WTC11 (cell line): Measurements from ENCODE around the gene KCNK7. TPM values are rescaled to one million over a fixed set of nuclear protein-coding genes. Genes with fewer than 3 reads are reported as not detected.

Experiments used
- ATAC-seq: fragments of 200-7000 bp; cut with Tn5 transposase; 2 replicates; pipeline ENCODE4 v1.10.0; 2021; ENCODE audit warnings: mild to moderate bottlenecking, moderate library complexity
- CTCF ChIA-PET: fragments of 300-600 bp; sonication (Branson Sonifier 250); formaldehyde crosslinking; loops from one replicate; lab custom pipeline; 2021; ENCODE audit warnings: antibody characterized with exemption; lab: Charles Lee
- POLR2A ChIA-PET: fragments of 350-600 bp; sonication (Branson Sonifier 250); formaldehyde crosslinking; loops from one replicate; lab custom pipeline; 2021; ENCODE audit warnings: antibody characterized with exemption; lab: Charles Lee
- DNase-seq: peaks from one replicate; pipeline ENCODE4 v3.0.0; 2021; ENCODE audit warnings: low spot score
- H3K27ac Mint-ChIP-seq: 2 replicates; pipeline ENCODE4 v1.8.0; 2021; ENCODE audit warnings: mixed read lengths
- H3K27me3 Mint-ChIP-seq: 2 replicates; pipeline ENCODE4 v1.8.0; 2021; ENCODE audit warnings: low read depth, mild to moderate bottlenecking, moderate library complexity, mixed read lengths
- H3K36me3 Mint-ChIP-seq: 2 replicates; pipeline ENCODE4 v1.8.0; 2021; ENCODE audit warnings: mixed read lengths
- H3K4me1 Mint-ChIP-seq: 2 replicates; pipeline ENCODE4 v1.8.0; 2022; ENCODE audit warnings: mixed read lengths
- H3K4me3 Mint-ChIP-seq: 2 replicates; pipeline ENCODE4 v1.8.0; 2021; ENCODE audit warnings: mild to moderate bottlenecking, moderate library complexity, mixed read lengths
- H3K9me3 Mint-ChIP-seq: 2 replicates; pipeline ENCODE4 v1.8.0; 2021; ENCODE audit warnings: mixed read lengths
- AR ChIP-seq: fragments of 250-450 bp; sonication (Bioruptor Pico); IDR thresholded peaks from 2 replicates; pipeline ENCODE4 v1.9.0; 2021; ENCODE audit warnings: mild to moderate bottlenecking
- ATF2 ChIP-seq: sonication (generic); formaldehyde crosslinking; IDR thresholded peaks from 2 replicates; pipeline ENCODE4 v1.8.1; 2022; ENCODE audit warnings: low read depth, missing genetic modification reagents, borderline replicate concordance
- E2F5 ChIP-seq: sonication (generic); formaldehyde crosslinking; IDR thresholded peaks from 2 replicates; pipeline ENCODE4 v1.8.1; 2022; ENCODE audit warnings: mild to moderate bottlenecking, moderate library complexity, missing genetic modification reagents
- ETV6 ChIP-seq: sonication (generic); formaldehyde crosslinking; IDR thresholded peaks from 2 replicates; pipeline ENCODE4 v1.8.1; 2022; ENCODE audit warnings: mild to moderate bottlenecking, missing genetic modification reagents
- FOXJ3 ChIP-seq: sonication (generic); formaldehyde crosslinking; IDR thresholded peaks from 2 replicates; pipeline ENCODE4 v1.9.0; 2021; ENCODE audit warnings: missing genetic modification reagents, mild to moderate bottlenecking, borderline replicate concordance
- FOXK1 ChIP-seq: sonication (generic); formaldehyde crosslinking; IDR thresholded peaks from 2 replicates; pipeline ENCODE4 v1.8.0; 2022; ENCODE audit warnings: mild to moderate bottlenecking, moderate library complexity, missing genetic modification reagents
- GABPB1 ChIP-seq: sonication (generic); formaldehyde crosslinking; IDR thresholded peaks from 2 replicates; pipeline ENCODE4 v1.8.1; 2023; ENCODE audit warnings: mild to moderate bottlenecking, missing genetic modification reagents
- HMGXB4 ChIP-seq: sonication (generic); formaldehyde crosslinking; IDR thresholded peaks from 2 replicates; pipeline ENCODE4 v1.8.1; 2023; ENCODE audit warnings: mild to moderate bottlenecking, moderate library complexity, missing genetic modification reagents
- IRF2 ChIP-seq: sonication (generic); formaldehyde crosslinking; IDR thresholded peaks from 2 replicates; pipeline ENCODE4 v1.8.0; 2022; ENCODE audit warnings: low read depth, missing genetic modification reagents, borderline replicate concordance
- NFATC4 ChIP-seq: fragments of 250-450 bp; sonication (Bioruptor Pico); IDR thresholded peaks from 2 replicates; pipeline ENCODE4 v1.9.0; 2021; ENCODE audit warnings: mild to moderate bottlenecking
- NR2C2 ChIP-seq: sonication (generic); formaldehyde crosslinking; IDR thresholded peaks from 2 replicates; pipeline ENCODE4 v1.8.0; 2022; ENCODE audit warnings: mild to moderate bottlenecking, missing genetic modification reagents
- RORB ChIP-seq: fragments of 250-450 bp; sonication (Bioruptor Pico); IDR thresholded peaks from 2 replicates; pipeline ENCODE4 v1.9.0; 2021; ENCODE audit warnings: mild to moderate bottlenecking
- USF2 ChIP-seq: sonication (generic); formaldehyde crosslinking; IDR thresholded peaks from 2 replicates; pipeline ENCODE4 v1.8.1; 2023; ENCODE audit warnings: mild to moderate bottlenecking, missing genetic modification reagents, moderate library complexity
- ZNF263 ChIP-seq: sonication (generic); formaldehyde crosslinking; IDR thresholded peaks from 2 replicates; pipeline ENCODE4 v1.8.1; 2022; ENCODE audit warnings: low read depth, mild to moderate bottlenecking, moderate library complexity, missing genetic modification reagents
- ZNF281 ChIP-seq: sonication (generic); formaldehyde crosslinking; IDR thresholded peaks from 2 replicates; pipeline ENCODE4 v1.8.0; 2023; ENCODE audit warnings: mild to moderate bottlenecking, missing genetic modification reagents
- ZNF671 ChIP-seq: fragments of 250-450 bp; sonication (Bioruptor Pico); IDR thresholded peaks from 2 replicates; pipeline ENCODE4 v1.8.0; 2021; ENCODE audit warnings: mild to moderate bottlenecking
- total RNA-seq: library from RNA; stranded (reverse); gene quantifications from 3 replicates; pipeline ENCODE4 v1.2.3, GENCODE V29; 2021

Gene KCNK7
- total RNA-seq, 1 experiment from 2014 or later: 1.4 TPM

GRCh38 chr11:65579291-65579690, 16.3 kb downstream of the KCNK7 start:
- TF ChIP-seq IRF2 (CRISPR knock-in tag) (no peak), GABPB1 (CRISPR knock-in tag) (no peak), USF2 (CRISPR knock-in tag) (no peak), ZNF281 (no peak)
- TF ChIP-seq, all 79 proteins: peak for 0
- Mint-ChIP-seq H3K27me3 (peaks cover 66% of the 10 kb centered on the region), H3K9me3 (no peaks in the 10 kb centered on the region), H3K36me3 (no peaks in the 10 kb centered on the region), H3K4me3 (no peak overlapping the region), H3K27ac (no peak overlapping the region), H3K4me1 (peaks cover 17% of the 10 kb centered on the region)
- POLR2A ChIA-PET: no interaction called here
- CTCF ChIA-PET: interaction anchor here (0.6 to 1.5 kb wide), 3 partner anchors 15 to 38 kb away, joined by 3 to 5 read pairs (median 4); no protein-coding TSS in a partner anchor
- ATAC-seq: no peak
- no peak for DNase-seq

- H3K27ac Mint-ChIP-seq: no peak overlapping the region
- H3K27me3 Mint-ChIP-seq: peaks cover 60% of the 10 kb centered on the region
- peaks cover 18% of the 10 kb centered on the region for H3K4me1 Mint-ChIP-seq
- no peak for ATAC-seq
- no peak for DNase-seq
- no peak overlapping the region for H3K4me3 Mint-ChIP-seq
- POLR2A ChIA-PET: no interaction called here
- no peak for TF ChIP-seq FOXJ3 (CRISPR knock-in tag)
- no peak for TF ChIP-seq E2F5 (CRISPR knock-in tag)
- TF ChIP-seq ZNF263: no peak
- TF ChIP-seq ZNF671: no peak
- TF ChIP-seq ETV6 (CRISPR knock-in tag): no peak
- TF ChIP-seq, all 79 proteins: peak for 0
- no peaks in the 10 kb centered on the region for H3K9me3 Mint-ChIP-seq
- CTCF ChIA-PET: interaction anchor here (4.0 kb wide), 1 partner anchor 14 kb away, joined by 55 read pairs; no protein-coding TSS in a partner anchor
- no peaks in the 10 kb centered on the region for H3K36me3 Mint-ChIP-seq
Observed at GRCh38 chr11:65578667-65579066, 16.9 kb downstream of the KCNK7 start.

GRCh38 chr11:65578134-65578533, 17.5 kb downstream of the KCNK7 start:
- CTCF ChIA-PET: interaction anchor here (0.7 to 4.0 kb wide), 4 partner anchors 10 to 37 kb away, joined by 3 to 55 read pairs (median 18); partner anchors contain the start of gene PCNX3

GRCh38 chr11:65577756-65578109, 17.9 kb downstream of the KCNK7 start:
- ChIA-PET POLR2A (no interaction called here), CTCF (interaction anchor here (0.7 to 4.0 kb wide), 5 partner anchors 10 to 48 kb away, joined by 3 to 55 read pairs (median 7); partner anchors contain the start of gene PCNX3)
- Mint-ChIP-seq H3K9me3 (no peaks in the 10 kb centered on the region), H3K4me1 (peaks cover 22% of the 10 kb centered on the region)
- TF ChIP-seq HMGXB4 (CRISPR knock-in tag) (no peak), ATF2 (CRISPR knock-in tag) (no peak), AR (CRISPR knock-in tag) (no peak), FOXK1 (no peak), NR2C2 (CRISPR knock-in tag) (no peak), RORB (CRISPR knock-in tag) (no peak), NFATC4 (CRISPR knock-in tag) (no peak)
- TF ChIP-seq, all 79 proteins: peak for 0
- H3K27me3 Mint-ChIP-seq: peaks cover 51% of the 10 kb centered on the region
- ATAC-seq (no peak), DNase-seq (no peak)
- H3K27ac Mint-ChIP-seq: no peak overlapping the region
- no peaks in the 10 kb centered on the region for H3K36me3 Mint-ChIP-seq
- no peak overlapping the region for H3K4me3 Mint-ChIP-seq

More at GRCh38 chr11:65578134-65578533, 17.5 kb downstream of the KCNK7 start:
- Mint-ChIP-seq H3K36me3 (no peaks in the 10 kb centered on the region), H3K27ac (no peak overlapping the region), H3K27me3 (peaks cover 55% of the 10 kb centered on the region), H3K4me1 (peaks cover 19% of the 10 kb centered on the region), H3K4me3 (no peak overlapping the region), H3K9me3 (no peaks in the 10 kb centered on the region)
- POLR2A ChIA-PET: no interaction called here
- TF ChIP-seq NR2C2 (CRISPR knock-in tag): no peak
- ATAC-seq (no peak), DNase-seq (no peak)
